ENCODE results near the gene DPYSL3. TPM values are rescaled to one million over a fixed set of nuclear protein-coding genes. Genes with fewer than 3 reads are reported as not detected.

The DPYSL3 gene
- total and polyA plus RNA-seq, 5 donors from 2014 or later = 1.1 TPM; not detected in 4

GRCh38 chr5:147407094-147407681, 102.7 kb downstream of the DPYSL3 start:
- no peak overlapping the region for H3K4me3 ChIP-seq (ENCODE audit: low read depth, low read length)
- no peaks in the 10 kb centered on the region for H3K4me1 ChIP-seq (ENCODE audit: control insufficient read depth, insufficient read depth, low read length, poor library complexity, severe bottlenecking)
- Mint-ChIP-seq H3K4me1 (no peaks in the 10 kb centered on the region), H3K4me3 (no peak overlapping the region), H3K27me3 (no peaks in the 10 kb centered on the region), H3K9me3 (no peaks in the 10 kb centered on the region), H3K36me3 (no peaks in the 10 kb centered on the region), H3K27ac (no peak overlapping the region)
- H3K27me3 ChIP-seq (ENCODE audit: control insufficient read depth, insufficient read depth, low read length) = no peaks in the 10 kb centered on the region
- H3K27ac ChIP-seq (ENCODE audit: insufficient read depth, low read length, poor library complexity, severe bottlenecking) = no peak overlapping the region
- H3K9me3 ChIP-seq (ENCODE audit: control insufficient read depth in 2 of 2, low read length in 2 of 2) = no peaks in the 10 kb centered on the region
- DNase-seq (no peak), ATAC-seq (ENCODE audit: low read depth in 2 of 2) (no peak)
- H3K36me3 ChIP-seq (ENCODE audit: control insufficient read depth, insufficient read depth, low read length) = no peaks in the 10 kb centered on the region

DNA sequence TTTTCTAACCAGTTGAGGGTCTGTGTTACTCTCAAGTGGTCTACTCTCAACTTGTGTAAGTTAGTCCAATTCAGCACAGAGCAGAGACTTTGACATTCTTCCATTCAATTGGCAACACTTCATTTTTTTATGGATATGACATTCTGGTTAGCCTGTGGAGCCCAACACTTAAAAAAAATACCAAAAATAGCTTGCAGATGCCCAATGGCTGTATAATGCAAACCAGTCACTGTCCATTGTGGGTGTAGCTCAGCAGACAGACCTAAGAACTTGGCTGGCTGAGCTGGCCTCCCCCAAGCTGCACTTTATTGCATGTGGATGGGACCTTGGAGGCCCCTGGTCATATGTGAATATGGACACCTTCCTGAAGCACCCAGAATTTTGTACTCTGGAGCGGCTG, 103.2 kb downstream of the DPYSL3 start:
- no peak for ATAC-seq (ENCODE audit: low read depth in 2 of 2)
- no peak overlapping the region for H3K4me3 Mint-ChIP-seq

DNA sequence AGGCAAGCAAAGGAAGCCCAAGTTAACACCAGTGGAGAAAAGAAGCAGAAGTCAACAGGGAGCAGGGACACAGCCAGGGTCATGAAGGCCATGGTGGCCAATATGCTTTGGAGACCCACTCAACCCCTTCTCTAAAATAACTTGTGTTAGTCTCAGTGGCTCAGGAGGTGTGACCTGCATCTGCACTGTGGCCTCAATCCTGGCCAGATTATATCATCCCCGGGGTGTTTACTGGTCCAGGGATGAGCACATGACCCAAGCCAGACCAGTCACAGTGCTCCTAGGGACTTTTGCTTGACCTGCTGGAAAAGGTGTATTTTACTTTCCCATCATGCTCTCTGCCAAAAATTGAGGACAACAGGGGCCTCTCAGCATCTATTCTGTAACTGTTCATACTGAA, 105.2 kb downstream of the DPYSL3 start:
- ATAC-seq (ENCODE audit: low read depth in 2 of 2) = no peak

More for the DNA sequence above, 103.2 kb downstream of the DPYSL3 start:
- no peaks in the 10 kb centered on the region for H3K36me3 Mint-ChIP-seq
- Histone ChIP-seq H3K36me3 (ENCODE audit: control insufficient read depth, insufficient read depth, low read length) (no peaks in the 10 kb centered on the region), H3K27me3 (ENCODE audit: control insufficient read depth, insufficient read depth, low read length) (no peaks in the 10 kb centered on the region), H3K4me3 (ENCODE audit: low read depth, low read length) (no peak overlapping the region), H3K9me3 (ENCODE audit: control insufficient read depth in 2 of 2, low read length in 2 of 2) (no peaks in the 10 kb centered on the region), H3K4me1 (ENCODE audit: control insufficient read depth, insufficient read depth, low read length, poor library complexity, severe bottlenecking) (no peaks in the 10 kb centered on the region), H3K27ac (ENCODE audit: insufficient read depth, low read length, poor library complexity, severe bottlenecking) (no peak overlapping the region)
- no peaks in the 10 kb centered on the region for H3K9me3 Mint-ChIP-seq
- H3K27ac Mint-ChIP-seq = no peak overlapping the region
- H3K4me1 Mint-ChIP-seq = no peaks in the 10 kb centered on the region
- DNase-seq = no peak
- no peaks in the 10 kb centered on the region for H3K27me3 Mint-ChIP-seq

DNA sequence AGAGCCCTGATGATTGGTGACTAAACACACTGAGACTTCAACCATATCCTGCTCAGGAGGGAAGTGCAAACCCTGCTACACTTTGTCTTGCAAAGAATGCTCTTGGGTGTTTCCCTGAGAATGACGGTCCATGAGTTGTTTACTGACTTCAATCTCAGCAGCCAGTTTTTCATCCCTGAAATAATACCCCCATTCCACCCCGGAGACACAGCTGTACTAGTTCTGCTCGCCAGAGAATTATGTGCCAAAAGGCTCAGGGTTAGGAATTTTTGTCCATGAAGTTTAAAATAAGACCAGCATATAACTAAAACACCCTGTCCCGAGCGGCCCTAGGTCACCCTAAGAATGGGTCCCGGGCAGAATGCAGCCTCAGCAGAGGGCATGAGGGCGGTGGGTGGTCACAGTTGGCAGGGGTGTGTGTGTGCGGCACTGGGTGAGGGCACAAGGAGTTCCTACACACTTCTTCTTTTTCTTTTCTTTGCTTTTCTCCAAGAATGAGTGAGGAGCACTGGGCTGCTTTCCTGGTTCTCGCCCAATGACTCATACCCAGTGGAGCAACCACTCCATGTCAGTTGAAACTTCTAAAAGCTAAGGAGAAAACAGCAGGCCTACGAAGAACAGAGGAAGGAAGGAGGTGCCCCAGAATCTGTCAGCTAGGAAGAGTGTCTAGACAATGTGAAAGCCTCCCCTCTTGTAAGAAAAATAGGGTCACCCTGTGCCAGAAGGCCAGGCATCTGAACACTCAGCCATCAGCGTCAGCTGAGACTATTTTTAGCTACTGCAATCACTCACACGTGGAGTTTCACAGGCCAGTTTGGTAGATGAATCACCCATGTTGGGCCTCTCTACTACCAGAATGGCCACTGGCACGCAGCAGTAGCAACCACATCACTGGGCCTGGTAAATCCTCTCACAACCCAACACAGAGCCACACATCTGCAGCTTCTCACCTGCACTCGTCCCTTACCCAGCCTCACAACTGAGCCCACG, 105.9 kb downstream of the DPYSL3 start:
- no peak for DNase-seq

More for the DNA sequence above, 105.2 kb downstream of the DPYSL3 start:
- H3K4me3 Mint-ChIP-seq = no peak overlapping the region
- Histone ChIP-seq H3K27ac (ENCODE audit: insufficient read depth, low read length, poor library complexity, severe bottlenecking) (no peak overlapping the region), H3K36me3 (ENCODE audit: control insufficient read depth, insufficient read depth, low read length) (no peaks in the 10 kb centered on the region), H3K4me1 (ENCODE audit: control insufficient read depth, insufficient read depth, low read length, poor library complexity, severe bottlenecking) (no peaks in the 10 kb centered on the region), H3K9me3 (ENCODE audit: control insufficient read depth in 2 of 2, low read length in 2 of 2) (no peaks in the 10 kb centered on the region), H3K27me3 (ENCODE audit: control insufficient read depth, insufficient read depth, low read length) (no peaks in the 10 kb centered on the region), H3K4me3 (ENCODE audit: low read depth, low read length) (no peak overlapping the region)
- DNase-seq = no peak
- no peaks in the 10 kb centered on the region for H3K4me1 Mint-ChIP-seq
- H3K27ac Mint-ChIP-seq = no peak overlapping the region
- no peaks in the 10 kb centered on the region for H3K27me3 Mint-ChIP-seq
- no peaks in the 10 kb centered on the region for H3K9me3 Mint-ChIP-seq
- no peaks in the 10 kb centered on the region for H3K36me3 Mint-ChIP-seq

GRCh38 chr5:147400881-147401280, 109.0 kb downstream of the DPYSL3 start:
- no peaks in the 10 kb centered on the region for H3K27me3 Mint-ChIP-seq
- Histone ChIP-seq H3K9me3 (ENCODE audit: control insufficient read depth in 2 of 2, low read length in 2 of 2) (no peaks in the 10 kb centered on the region), H3K27me3 (ENCODE audit: control insufficient read depth, insufficient read depth, low read length) (no peaks in the 10 kb centered on the region), H3K4me1 (ENCODE audit: control insufficient read depth, insufficient read depth, low read length, poor library complexity, severe bottlenecking) (no peaks in the 10 kb centered on the region), H3K36me3 (ENCODE audit: control insufficient read depth, insufficient read depth, low read length) (no peaks in the 10 kb centered on the region), H3K4me3 (ENCODE audit: low read depth, low read length) (no peak overlapping the region), H3K27ac (ENCODE audit: insufficient read depth, low read length, poor library complexity, severe bottlenecking) (no peak overlapping the region)
- ATAC-seq (ENCODE audit: low read depth in 2 of 2) (no peak), DNase-seq (no peak)
- H3K9me3 Mint-ChIP-seq = no peaks in the 10 kb centered on the region
- H3K36me3 Mint-ChIP-seq = no peaks in the 10 kb centered on the region
- H3K4me1 Mint-ChIP-seq = no peaks in the 10 kb centered on the region
- no peak overlapping the region for H3K27ac Mint-ChIP-seq
- H3K4me3 Mint-ChIP-seq = no peak overlapping the region

More for the DNA sequence above, 105.9 kb downstream of the DPYSL3 start:
- Mint-ChIP-seq H3K9me3 (no peaks in the 10 kb centered on the region), H3K4me3 (no peak overlapping the region), H3K4me1 (no peaks in the 10 kb centered on the region), H3K36me3 (no peaks in the 10 kb centered on the region), H3K27me3 (no peaks in the 10 kb centered on the region), H3K27ac (no peak overlapping the region)
- Histone ChIP-seq H3K4me1 (ENCODE audit: control insufficient read depth, insufficient read depth, low read length, poor library complexity, severe bottlenecking) (no peaks in the 10 kb centered on the region), H3K36me3 (ENCODE audit: control insufficient read depth, insufficient read depth, low read length) (no peaks in the 10 kb centered on the region), H3K27ac (ENCODE audit: insufficient read depth, low read length, poor library complexity, severe bottlenecking) (no peak overlapping the region), H3K9me3 (ENCODE audit: control insufficient read depth in 2 of 2, low read length in 2 of 2) (no peaks in the 10 kb centered on the region), H3K27me3 (ENCODE audit: control insufficient read depth, insufficient read depth, low read length) (no peaks in the 10 kb centered on the region), H3K4me3 (ENCODE audit: low read depth, low read length) (no peak overlapping the region)
- peak in 1 of 2 donors; percentile 11 for ATAC-seq (ENCODE audit: low read depth in 2 of 2)

GRCh38 chr5:147400126-147400809, 109.6 kb downstream of the DPYSL3 start:
- DNase-seq = no peak
- no peak overlapping the region for H3K4me3 Mint-ChIP-seq
- Histone ChIP-seq H3K9me3 (ENCODE audit: control insufficient read depth in 2 of 2, low read length in 2 of 2) (no peaks in the 10 kb centered on the region), H3K27me3 (ENCODE audit: control insufficient read depth, insufficient read depth, low read length) (no peaks in the 10 kb centered on the region), H3K36me3 (ENCODE audit: control insufficient read depth, insufficient read depth, low read length) (no peaks in the 10 kb centered on the region), H3K4me3 (ENCODE audit: low read depth, low read length) (no peak overlapping the region), H3K4me1 (ENCODE audit: control insufficient read depth, insufficient read depth, low read length, poor library complexity, severe bottlenecking) (no peaks in the 10 kb centered on the region), H3K27ac (ENCODE audit: insufficient read depth, low read length, poor library complexity, severe bottlenecking) (no peak overlapping the region)
- no peak overlapping the region for H3K27ac Mint-ChIP-seq
- ATAC-seq (ENCODE audit: low read depth in 2 of 2) = no peak
- peaks cover 0 to 2% (median 0%) of the 10 kb centered on the region in 7 donors for H3K9me3 Mint-ChIP-seq
- no peaks in the 10 kb centered on the region for H3K27me3 Mint-ChIP-seq
- no peaks in the 10 kb centered on the region for H3K4me1 Mint-ChIP-seq
- no peaks in the 10 kb centered on the region for H3K36me3 Mint-ChIP-seq

DNA sequence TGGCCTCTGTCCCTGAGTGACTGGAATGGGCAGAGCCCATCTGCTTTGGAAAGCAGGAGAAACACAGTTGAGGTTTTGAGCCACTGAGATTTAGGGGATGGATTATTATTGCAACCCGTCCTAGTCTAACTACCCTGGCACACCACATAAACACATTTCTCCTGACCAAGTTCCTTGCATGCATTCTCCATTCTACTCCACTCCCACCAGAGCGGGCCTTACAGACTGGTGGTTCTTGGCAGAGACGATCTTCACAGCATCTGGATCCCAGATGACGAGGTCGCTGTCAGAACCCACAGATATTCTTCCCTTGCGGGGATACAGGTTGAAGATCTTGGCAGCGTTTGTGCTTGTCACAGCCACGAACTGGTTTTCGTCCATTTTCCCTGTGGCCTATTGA, 111.0 kb downstream of the DPYSL3 start:
- no peaks in the 10 kb centered on the region for H3K27me3 Mint-ChIP-seq
- no peaks in the 10 kb centered on the region for H3K36me3 Mint-ChIP-seq
- DNase-seq (no peak), ATAC-seq (ENCODE audit: low read depth in 2 of 2) (no peak)
- no peaks in the 10 kb centered on the region for H3K36me3 ChIP-seq (ENCODE audit: control insufficient read depth, insufficient read depth, low read length)
- H3K4me1 Mint-ChIP-seq = no peaks in the 10 kb centered on the region
- H3K4me3 Mint-ChIP-seq = no peak overlapping the region
- no peaks in the 10 kb centered on the region for H3K4me1 ChIP-seq (ENCODE audit: control insufficient read depth, insufficient read depth, low read length, poor library complexity, severe bottlenecking)
- peaks cover 0 to 2% (median 0%) of the 10 kb centered on the region in 7 donors for H3K9me3 Mint-ChIP-seq
- no peaks in the 10 kb centered on the region for H3K9me3 ChIP-seq (ENCODE audit: control insufficient read depth in 2 of 2, low read length in 2 of 2)
- no peak overlapping the region for H3K27ac Mint-ChIP-seq
- H3K27ac ChIP-seq (ENCODE audit: insufficient read depth, low read length, poor library complexity, severe bottlenecking) = no peak overlapping the region
- no peak overlapping the region for H3K4me3 ChIP-seq (ENCODE audit: low read depth, low read length)
- H3K27me3 ChIP-seq (ENCODE audit: control insufficient read depth, insufficient read depth, low read length) = no peaks in the 10 kb centered on the region

Data from CD4-positive, CD25-positive, alpha-beta regulatory T cell (primary cell).